DOHH2 (cell line): Measurements from ENCODE around the gene TP53I3.

Experiments used
- H3F3A ChIP-seq: fragments of 200-600 bp; sonication (generic), shearing (Covaris generic); 2 replicates; pipeline ENCODE4 v1.6.0; 2016; ENCODE audit warnings: antibody characterized with exemption, mild to moderate bottlenecking; ENCODE audit not compliant: control insufficient read depth, insufficient read depth
- H3K27ac ChIP-seq: fragments of 200-600 bp; sonication (generic); 2 replicates; pipeline ENCODE4 v1.5.1; 2014; ENCODE audit warnings: low read depth, mild to moderate bottlenecking, low read length, moderate library complexity
- H3K27me3 ChIP-seq: fragments of 200-600 bp; sonication (generic); 2 replicates; pipeline ENCODE4 v1.6.1; 2014; ENCODE audit warnings: mild to moderate bottlenecking, low read length, mixed read lengths; ENCODE audit not compliant: control insufficient read depth
- H3K36me3 ChIP-seq: fragments of 200-600 bp; sonication (generic); 2 replicates; pipeline ENCODE4 v1.6.1; 2014; ENCODE audit warnings: mild to moderate bottlenecking, low read length, moderate library complexity, mixed read lengths; ENCODE audit not compliant: control insufficient read depth
- H3K4me1 ChIP-seq: fragments of 200-600 bp; sonication (generic); 2 replicates; pipeline ENCODE4 v1.6.1; 2014; ENCODE audit warnings: mild to moderate bottlenecking, low read length, mixed read lengths; ENCODE audit not compliant: control insufficient read depth
- H3K4me2 ChIP-seq: fragments of 200-600 bp; sonication (generic); 2 replicates; pipeline ENCODE4 v1.6.0; 2014; ENCODE audit warnings: mild to moderate bottlenecking, low read length, moderate library complexity
- H3K4me3 ChIP-seq: fragments of 200-600 bp; sonication (generic); 2 replicates; pipeline ENCODE4 v1.5.1; 2014; ENCODE audit warnings: mild to moderate bottlenecking, low read length, mixed read lengths
- H3K79me2 ChIP-seq: fragments of 200-600 bp; sonication (generic); 2 replicates; pipeline ENCODE4 v1.6.1; 2014; ENCODE audit warnings: mild to moderate bottlenecking, low read length, mixed read lengths; ENCODE audit not compliant: control insufficient read depth
- H3K9me2 ChIP-seq: fragments of 200-600 bp; sonication (generic); replicated peaks from 2 replicates; pipeline ENCODE4 v1.6.1; 2014; ENCODE audit warnings: mild to moderate bottlenecking, low read length, mixed read lengths; ENCODE audit not compliant: control insufficient read depth
- H3K9me3 ChIP-seq: fragments of 200-600 bp; sonication (generic); 2 replicates; pipeline ENCODE4 v1.6.1; 2014; ENCODE audit warnings: antibody characterized with exemption, low read length, mixed read lengths; ENCODE audit not compliant: control insufficient read depth, insufficient read depth
- H4K20me1 ChIP-seq: fragments of 200-600 bp; sonication (generic); 2 replicates; pipeline ENCODE4 v1.6.0; 2014; ENCODE audit warnings: low read depth, mild to moderate bottlenecking, antibody characterized with exemption, low read length, moderate library complexity; ENCODE audit not compliant: control insufficient read depth, insufficient read depth
- EZH2phosphoT487 ChIP-seq: fragments of 200-600 bp; sonication (generic); IDR thresholded peaks from 2 replicates; pipeline ENCODE4 v1.6.1; 2017; ENCODE audit warnings: borderline replicate concordance, mild to moderate bottlenecking, antibody characterized with exemption, low read length, moderate library complexity, mixed read lengths
- TF ChIP-seq, protein P1 (sequence below): fragments of 200-600 bp; sonication (generic); IDR thresholded peaks from one replicate; pipeline ENCODE4 v1.5.1; 2014; ENCODE audit warnings: antibody characterized with exemption, mild to moderate bottlenecking, low read depth, low read length; ENCODE audit not compliant: poor library complexity, severe bottlenecking

TP53I3 gene

GRCh38 chr2:24083567-24084385 lies 858 bp downstream of the TP53I3 start:
- H3K4me2 ChIP-seq, result peak overlapping the region; percentile 91
- H3K4me3 ChIP-seq, result peak overlapping the region; percentile 84
- TF ChIP-seq, protein P1, sequence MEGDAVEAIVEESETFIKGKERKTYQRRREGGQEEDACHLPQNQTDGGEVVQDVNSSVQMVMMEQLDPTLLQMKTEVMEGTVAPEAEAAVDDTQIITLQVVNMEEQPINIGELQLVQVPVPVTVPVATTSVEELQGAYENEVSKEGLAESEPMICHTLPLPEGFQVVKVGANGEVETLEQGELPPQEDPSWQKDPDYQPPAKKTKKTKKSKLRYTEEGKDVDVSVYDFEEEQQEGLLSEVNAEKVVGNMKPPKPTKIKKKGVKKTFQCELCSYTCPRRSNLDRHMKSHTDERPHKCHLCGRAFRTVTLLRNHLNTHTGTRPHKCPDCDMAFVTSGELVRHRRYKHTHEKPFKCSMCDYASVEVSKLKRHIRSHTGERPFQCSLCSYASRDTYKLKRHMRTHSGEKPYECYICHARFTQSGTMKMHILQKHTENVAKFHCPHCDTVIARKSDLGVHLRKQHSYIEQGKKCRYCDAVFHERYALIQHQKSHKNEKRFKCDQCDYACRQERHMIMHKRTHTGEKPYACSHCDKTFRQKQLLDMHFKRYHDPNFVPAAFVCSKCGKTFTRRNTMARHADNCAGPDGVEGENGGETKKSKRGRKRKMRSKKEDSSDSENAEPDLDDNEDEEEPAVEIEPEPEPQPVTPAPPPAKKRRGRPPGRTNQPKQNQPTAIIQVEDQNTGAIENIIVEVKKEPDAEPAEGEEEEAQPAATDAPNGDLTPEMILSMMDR, result no peak
- no peak for TF ChIP-seq EZH2phosphoT487
- H3K79me2 ChIP-seq, result no peaks in the 10 kb centered on the region
- H3K9me3 ChIP-seq, result no peaks in the 10 kb centered on the region
- H4K20me1 ChIP-seq, result no peaks in the 10 kb centered on the region
- H3K27ac ChIP-seq, result peak overlapping the region; percentile 55
- H3K9me2 ChIP-seq, result no peaks in the 10 kb centered on the region
- H3K4me1 ChIP-seq, result peaks cover 16% of the 10 kb centered on the region
- peaks cover 4% of the 10 kb centered on the region; the same call in 1 of the 2 replicates for H3F3A ChIP-seq
- H3K27me3 ChIP-seq, result no peaks in the 10 kb centered on the region
- peaks cover 4% of the 10 kb centered on the region; the same call in 1 of the 2 replicates for H3K36me3 ChIP-seq

DNA sequence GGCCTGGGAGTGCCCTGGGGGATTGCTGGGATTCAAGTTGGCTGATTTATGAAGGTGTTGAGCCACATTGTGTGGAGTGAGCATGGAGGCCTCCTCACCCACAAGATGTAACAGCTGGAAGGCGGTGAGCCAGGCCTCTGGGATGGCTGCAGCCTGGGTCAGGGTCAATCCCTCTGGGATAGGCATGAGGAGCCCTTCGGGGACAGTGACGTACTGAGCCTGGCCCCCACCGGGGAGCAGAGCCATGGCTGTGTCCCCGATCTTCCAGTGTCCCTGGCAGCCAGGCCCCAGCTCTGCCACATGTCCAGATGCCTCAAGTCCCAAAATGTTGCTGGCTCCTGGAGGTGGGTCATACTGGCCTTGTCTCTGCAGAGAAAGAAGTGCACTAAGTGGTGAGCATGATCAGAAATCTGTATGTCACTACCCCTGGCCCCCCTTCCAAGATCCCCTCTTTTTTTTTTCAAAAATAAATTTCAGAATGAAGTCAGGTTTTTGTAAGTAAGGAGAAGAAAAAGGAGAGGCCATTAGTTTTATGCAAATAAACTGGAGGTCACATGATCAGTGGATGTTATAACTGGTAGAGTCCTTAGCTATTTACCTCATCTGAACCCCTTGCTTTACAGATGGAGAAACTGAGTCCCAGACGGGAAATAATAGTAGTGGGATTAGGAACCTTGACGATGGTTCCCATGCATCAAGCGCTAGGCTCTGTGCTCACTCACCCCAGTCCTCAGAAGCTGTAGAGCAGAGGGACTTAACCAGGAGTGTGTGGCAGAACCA lies 1.7 kb downstream of the TP53I3 start:
- peak overlapping the region; percentile 55 for H3K27ac ChIP-seq
- peaks cover 4% of the 10 kb centered on the region; the same call in 1 of the 2 replicates for H3K36me3 ChIP-seq
- no peaks in the 10 kb centered on the region for H3K9me3 ChIP-seq
- H3K4me2 ChIP-seq, result peak overlapping the region; percentile 91
- no peaks in the 10 kb centered on the region for H3K9me2 ChIP-seq
- no peaks in the 10 kb centered on the region for H3K27me3 ChIP-seq
- no peaks in the 10 kb centered on the region for H3K79me2 ChIP-seq
- peak overlapping the region; percentile 84 for H3K4me3 ChIP-seq
- no peaks in the 10 kb centered on the region for H4K20me1 ChIP-seq
- peaks cover 16% of the 10 kb centered on the region for H3K4me1 ChIP-seq
- H3F3A ChIP-seq, result peaks cover 7% of the 10 kb centered on the region; the same call in 1 of the 2 replicates
- TF ChIP-seq, protein P1, result no peak
- TF ChIP-seq EZH2phosphoT487, result no peak

DNA sequence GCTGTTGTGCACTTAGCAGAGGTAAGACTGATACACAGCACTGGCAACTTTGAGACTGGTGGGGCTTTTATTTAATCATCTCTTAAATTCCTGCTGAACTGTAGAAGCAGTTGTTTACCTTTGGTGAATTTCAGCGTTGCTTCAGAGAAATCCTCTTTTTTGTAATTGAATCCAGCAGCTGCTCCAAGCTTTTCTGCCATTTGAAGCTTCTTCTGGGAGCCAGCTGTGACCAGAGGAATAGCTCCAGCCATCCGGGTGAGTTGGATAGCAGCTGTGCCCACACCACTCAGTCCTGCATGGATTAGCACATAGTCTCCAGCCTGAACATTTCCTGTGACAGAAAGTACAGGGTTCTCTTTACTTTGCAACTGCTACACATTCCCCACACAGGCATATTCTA lies 3.9 kb downstream of the TP53I3 start:
- H3K4me3 ChIP-seq, result no peak overlapping the region
- H3K79me2 ChIP-seq, result peaks cover 5% of the 10 kb centered on the region
- H3K36me3 ChIP-seq, result peaks cover 7% of the 10 kb centered on the region
- no peak overlapping the region for H3K4me2 ChIP-seq
- H3K4me1 ChIP-seq, result peaks cover 25% of the 10 kb centered on the region
- H4K20me1 ChIP-seq, result no peaks in the 10 kb centered on the region
- no peak overlapping the region for H3K27ac ChIP-seq
- H3K9me2 ChIP-seq, result no peaks in the 10 kb centered on the region
- H3K9me3 ChIP-seq, result no peaks in the 10 kb centered on the region
- 0 out of 2 replicates have a peak, but pooled peaks cover 7% of the 10 kb centered on the region for H3F3A ChIP-seq
- no peaks in the 10 kb centered on the region for H3K27me3 ChIP-seq
- TF ChIP-seq, protein P1, result no peak
- no peak for TF ChIP-seq EZH2phosphoT487
